Measurements from ENCODE around the gene BCAS3. TPM values are rescaled to one million over a fixed set of nuclear protein-coding genes. Genes with fewer than 3 reads are reported as not detected.

BCAS3 gene
- total RNA-seq, 1 experiment from 2014 or later = 31.0 TPM

GRCh38 chr17:61382796-61383688, 705.4 kb downstream of the BCAS3 start:
- no peak for DNase-seq (ENCODE audit: low spot score)

DNA sequence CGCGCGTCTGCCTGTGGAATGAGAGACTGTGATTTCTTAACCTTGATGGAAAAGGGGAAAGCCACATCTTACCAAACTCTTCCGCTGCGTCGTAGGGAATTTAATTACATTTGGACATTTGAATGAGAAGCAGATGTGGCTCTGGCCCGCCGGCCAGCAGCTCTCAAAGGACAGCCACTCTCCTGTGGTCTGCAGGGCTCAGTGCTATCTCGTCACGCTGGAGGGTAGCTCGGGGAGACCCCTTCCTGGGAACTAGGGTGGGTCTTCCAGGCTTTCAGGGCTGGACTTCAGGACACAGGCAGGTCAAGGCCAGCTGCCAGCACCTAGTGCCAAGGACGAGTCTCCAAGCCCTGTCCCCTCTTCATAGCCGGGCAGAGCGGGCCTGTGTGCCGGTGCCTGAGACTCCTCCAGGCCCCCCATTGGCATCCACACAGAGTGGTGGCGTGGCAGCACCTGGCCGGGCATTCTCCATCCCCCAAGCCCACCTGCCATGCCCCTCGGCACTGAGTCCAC, 706.1 kb downstream of the BCAS3 start:
- no peak for DNase-seq (ENCODE audit: low spot score)

DNA sequence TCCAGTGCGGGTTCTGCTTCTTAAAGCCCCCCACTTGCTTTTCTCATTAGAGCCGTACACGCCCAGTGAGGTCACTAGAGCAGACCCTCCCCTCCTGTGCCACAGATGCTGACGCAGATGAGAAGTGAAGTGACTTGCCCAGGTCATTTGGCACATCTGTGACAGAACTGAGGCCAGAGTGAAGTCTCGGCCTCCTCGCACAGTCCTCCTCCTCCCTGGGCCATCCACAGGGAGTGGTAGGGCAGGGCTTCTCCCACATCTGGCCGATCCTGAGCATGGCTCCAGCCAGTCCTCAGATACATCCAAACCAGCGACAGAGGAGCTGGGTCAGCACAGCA, 706.7 kb downstream of the BCAS3 start:
- no peak for DNase-seq (ENCODE audit: low spot score)

DNA sequence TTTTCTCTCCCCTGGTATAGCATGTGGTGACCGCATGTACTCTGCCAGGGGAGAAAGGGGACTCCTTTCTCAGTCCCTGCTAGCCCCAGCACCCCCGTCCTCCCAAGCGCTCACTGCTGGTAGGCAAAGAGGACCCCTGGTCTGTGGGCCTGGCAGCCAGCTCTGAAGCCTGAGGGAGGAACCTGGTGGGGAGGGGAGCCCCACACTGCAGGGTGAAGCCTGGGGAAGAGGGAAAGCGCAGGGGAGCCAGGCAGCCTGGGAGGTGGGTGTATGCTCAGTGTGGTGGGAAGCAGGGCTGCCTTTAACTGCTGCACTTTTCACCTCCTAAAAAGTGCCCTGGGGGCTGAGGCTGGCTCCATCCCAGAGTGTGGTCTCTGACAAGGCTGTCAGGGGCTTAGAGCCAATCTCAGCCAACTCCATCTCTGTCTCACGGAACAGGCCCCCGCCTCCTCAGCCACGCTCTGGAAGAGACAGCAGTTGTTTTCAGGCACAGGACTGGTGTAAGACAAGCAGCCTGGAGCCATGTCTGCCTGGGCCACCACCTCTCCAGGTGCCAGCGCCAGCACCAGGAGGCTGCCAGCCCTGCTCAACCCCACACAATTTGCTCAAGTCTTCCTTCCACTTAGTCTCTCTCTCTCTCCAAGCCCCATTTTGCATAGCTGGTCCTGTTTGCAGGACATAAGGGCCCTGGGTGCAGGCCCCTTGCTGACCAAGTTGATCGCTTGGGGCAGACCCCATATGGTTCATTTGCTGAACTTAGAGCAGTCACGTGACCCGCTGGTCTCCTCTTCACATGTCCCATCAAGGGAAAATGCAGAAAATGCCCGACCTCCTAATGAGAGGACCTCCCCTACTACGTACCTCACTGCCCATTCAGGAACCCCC, 707.3 kb downstream of the BCAS3 start:
- no peak for DNase-seq (ENCODE audit: low spot score)

DNA sequence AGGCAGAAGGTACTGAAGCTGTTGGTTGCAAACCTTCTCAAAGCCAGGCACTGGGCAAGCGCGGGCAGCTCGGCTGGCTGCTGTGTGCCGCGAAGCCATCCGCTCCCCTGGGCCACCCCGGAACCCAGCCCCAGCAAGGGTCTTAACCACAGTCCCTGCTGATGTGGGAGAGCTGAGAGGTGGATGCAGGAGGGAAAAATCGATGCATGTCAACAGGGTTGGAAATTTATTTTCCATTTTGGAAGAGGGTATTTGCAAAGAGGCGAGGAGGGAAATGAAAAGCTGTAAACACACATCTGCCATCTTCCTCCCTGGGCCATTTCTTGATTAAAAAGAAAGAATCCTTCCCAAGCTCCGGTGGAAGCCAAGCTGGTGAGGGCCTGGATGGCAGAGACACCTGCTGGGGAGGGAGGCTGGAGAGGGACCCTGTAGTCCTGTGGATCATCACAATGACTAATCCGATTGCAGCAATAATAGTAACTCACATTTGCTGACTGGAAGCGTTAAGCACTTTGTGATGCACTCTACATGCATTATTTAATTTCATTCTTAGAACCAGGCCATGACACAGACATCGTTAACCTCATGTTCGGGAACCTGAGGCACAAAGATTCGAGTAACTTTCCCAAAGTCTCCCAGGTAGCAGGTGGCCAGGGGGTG, 708.1 kb downstream of the BCAS3 start:
- no peak for DNase-seq (ENCODE audit: low spot score)

DNA sequence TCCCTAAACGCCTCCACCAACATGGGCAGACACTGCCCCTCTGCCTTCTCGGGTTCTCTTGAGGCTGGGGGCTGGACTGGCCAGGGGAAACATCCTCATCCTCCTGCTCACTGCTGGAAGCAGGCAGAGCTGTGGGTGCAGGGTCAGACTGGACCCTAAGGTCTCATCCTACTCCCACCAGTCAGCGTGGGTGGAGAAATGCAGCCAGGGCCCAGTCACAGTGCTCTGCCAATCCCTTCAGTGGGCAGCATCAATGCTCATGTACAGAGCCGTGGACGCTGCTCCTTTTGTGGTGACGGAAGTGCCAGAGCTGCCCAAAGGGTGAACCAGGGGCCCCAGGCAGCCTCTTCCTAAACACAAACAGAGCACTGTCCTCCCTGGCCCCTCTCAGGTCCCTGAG, 708.6 kb downstream of the BCAS3 start:
- DNase-seq (ENCODE audit: low spot score) = no peak

DNA sequence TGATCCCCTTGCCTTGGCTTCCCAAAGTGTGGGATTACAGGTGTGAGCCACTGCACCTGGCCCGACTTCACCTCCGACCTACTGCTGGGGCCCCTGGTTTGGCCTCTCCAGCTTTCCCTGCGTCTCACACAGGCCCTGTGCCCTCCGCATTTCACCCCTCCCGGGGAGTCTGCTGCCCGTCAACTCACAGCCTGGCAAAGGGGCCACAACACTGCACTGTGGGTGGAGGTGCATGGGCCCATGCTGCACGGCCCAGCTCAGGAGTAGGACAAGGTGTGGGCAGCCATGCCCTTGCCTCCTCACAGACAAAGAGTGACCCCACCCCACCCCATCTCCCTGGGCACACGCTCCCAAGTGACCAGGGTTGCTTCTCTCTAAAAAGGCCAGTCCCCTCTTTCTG, 709.4 kb downstream of the BCAS3 start:
- DNase-seq (ENCODE audit: low spot score) = no peak

GRCh38 chr17:61387511-61388305, 710.1 kb downstream of the BCAS3 start:
- no peak for DNase-seq (ENCODE audit: low spot score)

DNA sequence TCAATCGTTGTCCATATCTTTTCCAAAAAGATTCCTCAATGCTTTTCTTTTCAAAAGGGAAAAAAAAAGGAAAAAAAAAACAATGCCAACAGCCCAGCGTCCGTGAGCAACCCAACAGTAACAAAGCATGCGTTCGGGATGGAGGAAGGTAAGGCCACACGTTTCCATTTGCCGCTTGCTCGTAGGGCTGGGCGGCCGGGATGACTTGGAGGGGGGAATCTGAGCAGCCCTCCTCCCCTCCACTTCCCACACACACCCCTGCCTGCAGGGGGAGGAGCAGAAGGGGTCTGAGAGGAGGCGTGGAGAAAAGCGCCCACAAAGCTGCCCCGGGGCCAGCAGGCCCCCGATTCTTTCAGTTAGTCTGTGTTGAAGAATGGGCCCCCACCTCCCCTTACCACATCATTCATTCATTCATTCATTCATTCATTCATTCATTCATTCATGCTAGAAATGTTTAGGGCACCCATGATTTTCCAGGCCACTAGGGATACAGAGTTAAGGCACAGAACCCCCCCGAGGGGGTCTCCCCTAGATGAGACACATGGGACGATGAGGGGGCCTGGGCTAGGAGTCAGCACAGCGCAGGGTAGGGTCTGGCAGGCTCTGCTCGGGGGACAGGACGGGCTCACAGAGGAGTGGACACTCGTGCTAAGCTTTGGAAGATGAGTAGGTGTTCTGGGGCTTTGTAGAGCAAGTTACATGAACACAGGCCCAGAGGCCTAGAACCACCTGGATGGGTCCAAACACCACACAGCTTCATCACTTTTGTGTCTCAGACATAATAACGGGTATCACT, 711.1 kb downstream of the BCAS3 start:
- no peak for DNase-seq (ENCODE audit: low spot score)

- DNase-seq (ENCODE audit: low spot score) = no peak
Observed at GRCh38 chr17:61389670-61390478, 712.2 kb downstream of the BCAS3 start.

DNA sequence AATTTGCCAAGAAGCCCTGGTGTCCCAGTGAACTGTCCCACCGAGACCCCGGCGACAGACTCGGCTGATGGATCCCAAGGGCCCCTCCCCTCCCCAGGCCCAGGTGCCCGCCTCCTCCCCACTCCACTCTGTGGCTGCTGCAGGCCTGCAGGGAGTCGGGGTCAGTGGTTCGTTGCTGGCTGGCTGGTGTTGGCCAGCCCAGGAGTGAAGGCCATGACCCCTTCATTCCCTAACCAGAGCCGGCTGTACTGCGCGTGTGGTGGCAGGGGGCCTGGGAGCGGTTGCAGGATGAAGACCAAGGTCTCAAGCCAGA, 712.8 kb downstream of the BCAS3 start:
- no peak for DNase-seq (ENCODE audit: low spot score)

DNA sequence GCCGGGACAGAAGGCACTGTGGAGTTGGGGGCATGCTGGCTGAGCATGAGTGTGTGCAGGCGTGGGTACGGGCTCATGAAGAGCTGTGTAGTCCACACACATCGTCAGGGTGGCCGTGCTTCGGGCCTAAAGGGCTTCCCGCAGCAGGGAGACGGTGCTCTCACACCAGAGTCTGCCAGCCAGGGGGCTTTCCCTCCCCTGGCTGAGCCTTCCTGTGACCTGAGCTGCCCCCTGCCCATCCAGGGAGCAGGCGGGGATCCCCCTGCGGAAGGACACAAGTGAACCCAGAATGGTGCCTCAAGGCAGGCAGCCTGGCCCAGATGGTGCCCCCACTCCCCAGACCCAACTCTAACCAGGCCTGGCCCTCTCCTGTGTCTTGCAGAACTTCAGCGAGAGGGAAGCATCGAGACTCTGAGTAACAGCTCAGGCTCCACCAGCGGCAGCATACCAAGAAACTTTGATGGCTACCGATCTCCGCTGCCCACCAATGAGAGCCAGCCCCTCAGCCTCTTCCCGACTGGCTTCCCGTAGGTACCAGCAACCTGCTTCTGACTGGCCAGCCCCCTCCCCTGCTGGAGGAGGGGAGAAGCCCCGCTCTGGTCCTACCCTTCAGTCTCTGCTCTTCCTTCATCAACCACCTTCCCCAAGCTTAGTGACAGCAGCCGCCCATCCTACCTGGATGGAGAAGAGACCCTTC, 714.1 kb downstream of the BCAS3 start:
- DNase-seq (ENCODE audit: low spot score) = no peak

GRCh38 chr17:61392679-61393078, 715.0 kb downstream of the BCAS3 start:
- no peak for DNase-seq (ENCODE audit: low spot score)

- DNase-seq (ENCODE audit: low spot score) = no peak
Observed at GRCh38 chr17:61393550-61393903, 715.9 kb downstream of the BCAS3 start.

GRCh38 chr17:61393904-61394629, 716.4 kb downstream of the BCAS3 start:
- DNase-seq (ENCODE audit: low spot score) = no peak

DNA sequence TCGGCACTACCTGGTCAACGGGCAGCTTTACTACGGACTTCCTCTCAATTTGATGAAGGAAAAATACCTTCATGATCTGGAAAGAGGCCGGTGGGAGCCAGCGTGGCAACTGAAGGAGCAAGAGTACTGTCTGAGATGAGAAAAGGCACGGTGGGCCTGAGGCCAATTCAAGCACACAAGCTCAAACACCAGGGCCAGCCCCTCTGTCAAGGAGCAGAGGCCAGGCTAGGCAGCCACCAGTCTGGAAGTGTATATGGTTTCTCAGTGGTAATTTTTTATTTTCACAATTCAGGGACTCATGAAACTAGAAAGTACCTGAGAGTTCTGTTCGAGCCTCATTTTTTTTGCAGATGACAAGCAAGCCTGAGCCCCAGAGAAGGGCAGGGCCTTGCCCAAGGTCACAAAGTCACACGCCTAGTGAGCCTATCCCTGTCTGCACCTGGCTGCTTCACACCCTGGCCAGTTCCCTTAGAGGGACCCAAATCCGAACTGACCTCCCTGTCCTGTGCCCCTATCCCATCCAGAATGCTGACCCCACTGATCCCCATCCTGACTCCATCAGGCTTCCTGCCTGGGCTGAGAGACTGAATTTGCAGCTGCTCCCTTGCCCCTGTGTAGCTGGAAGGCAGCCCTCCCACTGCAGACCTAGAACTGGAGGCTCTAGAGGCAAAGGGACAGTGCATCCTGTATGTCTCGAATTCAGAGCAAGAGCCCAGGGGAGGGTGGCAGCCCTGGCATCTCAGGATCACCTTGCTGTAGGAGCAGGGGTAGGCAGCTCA, 717.2 kb downstream of the BCAS3 start:
- DNase-seq (ENCODE audit: low spot score) = no peak

GRCh38 chr17:61395409-61395982, 717.8 kb downstream of the BCAS3 start:
- no peak for DNase-seq (ENCODE audit: low spot score)

Data from A172 (cell line).